ENCODE measurements around the gene CC2D1B. TPM values are rescaled to one million over a fixed set of nuclear protein-coding genes. Genes with fewer than 3 reads are reported as not detected.

Gene CC2D1B
- total RNA-seq, 1 donor from 2014 or later = 45.4 TPM

DNA sequence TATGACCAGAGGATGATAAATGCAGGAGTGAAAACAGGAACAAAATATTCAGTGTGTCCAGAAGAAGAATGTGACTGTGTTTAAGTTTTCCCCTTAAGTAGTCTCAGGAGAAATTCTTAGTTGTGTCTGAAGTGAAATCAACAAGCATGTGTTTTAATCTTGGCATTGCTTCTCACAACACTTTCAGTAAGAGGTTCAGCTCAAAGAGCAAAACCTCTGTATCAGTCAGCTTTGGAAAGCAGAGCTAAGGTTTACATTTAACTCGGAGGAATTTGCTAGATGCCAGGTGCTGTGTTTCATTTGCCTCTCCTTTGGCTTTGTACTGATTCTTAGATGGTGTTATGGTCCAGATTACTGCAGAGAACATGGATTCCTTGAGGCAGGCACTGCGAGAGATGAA is 28.6 kb downstream of the CC2D1B start:
- TF ChIP-seq, protein P1, sequence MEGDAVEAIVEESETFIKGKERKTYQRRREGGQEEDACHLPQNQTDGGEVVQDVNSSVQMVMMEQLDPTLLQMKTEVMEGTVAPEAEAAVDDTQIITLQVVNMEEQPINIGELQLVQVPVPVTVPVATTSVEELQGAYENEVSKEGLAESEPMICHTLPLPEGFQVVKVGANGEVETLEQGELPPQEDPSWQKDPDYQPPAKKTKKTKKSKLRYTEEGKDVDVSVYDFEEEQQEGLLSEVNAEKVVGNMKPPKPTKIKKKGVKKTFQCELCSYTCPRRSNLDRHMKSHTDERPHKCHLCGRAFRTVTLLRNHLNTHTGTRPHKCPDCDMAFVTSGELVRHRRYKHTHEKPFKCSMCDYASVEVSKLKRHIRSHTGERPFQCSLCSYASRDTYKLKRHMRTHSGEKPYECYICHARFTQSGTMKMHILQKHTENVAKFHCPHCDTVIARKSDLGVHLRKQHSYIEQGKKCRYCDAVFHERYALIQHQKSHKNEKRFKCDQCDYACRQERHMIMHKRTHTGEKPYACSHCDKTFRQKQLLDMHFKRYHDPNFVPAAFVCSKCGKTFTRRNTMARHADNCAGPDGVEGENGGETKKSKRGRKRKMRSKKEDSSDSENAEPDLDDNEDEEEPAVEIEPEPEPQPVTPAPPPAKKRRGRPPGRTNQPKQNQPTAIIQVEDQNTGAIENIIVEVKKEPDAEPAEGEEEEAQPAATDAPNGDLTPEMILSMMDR (IDR thresholded peaks at IDR 0.05) = no peak
- no peak overlapping the region for H3K27ac ChIP-seq
- no peak for DNase-seq (ENCODE audit: low spot score in 2 of 2)
- H3K9me3 ChIP-seq = no peaks in the 10 kb centered on the region
- H3K4me1 ChIP-seq = no peaks in the 10 kb centered on the region
- peaks cover 9 to 67% of the 10 kb centered on the region in 2 donors for H3K36me3 ChIP-seq
- H3K27me3 ChIP-seq = no peaks in the 10 kb centered on the region
- no peak overlapping the region for H3K4me3 ChIP-seq
- intact Hi-C loops (cut with DNase I) = no loop called here

DNA sequence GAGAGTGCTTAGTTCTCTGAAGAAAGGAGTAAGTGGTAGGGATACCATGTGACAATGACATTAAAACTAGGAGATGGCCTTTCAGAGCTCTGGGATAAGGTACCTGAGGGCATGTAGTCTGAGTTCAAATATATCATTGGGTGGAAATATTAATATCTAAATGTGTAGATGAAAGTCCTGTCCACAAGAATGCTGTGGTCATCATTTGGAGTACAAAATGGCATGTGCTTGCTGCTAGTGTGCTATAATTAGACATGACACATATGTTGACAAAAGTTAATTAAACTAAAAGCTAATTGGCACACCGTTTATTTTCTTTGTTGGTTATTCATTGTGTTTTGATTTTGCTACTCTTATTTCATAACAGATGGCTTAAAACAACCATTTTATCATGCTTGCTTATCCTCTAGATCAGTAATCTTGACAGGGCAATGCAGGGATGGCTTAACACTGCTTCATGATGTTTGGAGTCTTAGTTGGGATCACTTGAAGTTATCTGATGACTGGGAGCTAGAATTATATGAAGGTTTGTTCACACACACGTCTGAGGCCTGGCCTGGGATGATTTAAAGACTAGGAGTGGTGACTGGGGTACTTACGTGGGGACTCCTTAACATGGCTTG is 31.0 kb downstream of the CC2D1B start:
- H3K9me3 ChIP-seq = no peaks in the 10 kb centered on the region
- intact Hi-C loops (cut with DNase I) = no loop called here
- H3K36me3 ChIP-seq = peaks cover 4 to 56% of the 10 kb centered on the region in 2 donors
- H3K4me3 ChIP-seq = no peak overlapping the region
- no peak for DNase-seq (ENCODE audit: low spot score in 2 of 2)
- H3K27me3 ChIP-seq = no peaks in the 10 kb centered on the region
- no peaks in the 10 kb centered on the region for H3K4me1 ChIP-seq
- TF ChIP-seq, protein P1 (IDR thresholded peaks at IDR 0.05) = no peak
- no peak overlapping the region for H3K27ac ChIP-seq

DNA sequence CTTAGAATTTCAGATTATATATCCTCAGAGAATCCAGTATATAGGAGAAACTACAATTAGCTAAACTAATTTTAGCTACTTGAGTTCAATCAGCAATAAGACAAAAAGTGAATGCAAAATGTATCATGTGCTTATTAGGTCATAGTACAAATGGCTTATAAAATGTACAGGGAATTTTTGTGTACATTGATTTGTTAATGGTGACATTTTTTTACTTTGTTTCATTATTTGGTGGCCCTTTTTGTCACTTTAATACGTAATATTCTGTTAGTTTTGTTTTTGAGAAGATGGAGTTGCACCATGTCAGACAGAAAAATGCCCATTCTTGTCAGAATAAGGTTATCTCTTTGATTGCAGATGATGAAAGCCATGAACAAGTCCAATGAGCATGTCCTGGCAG is 33.6 kb downstream of the CC2D1B start:
- no peaks in the 10 kb centered on the region for H3K4me1 ChIP-seq
- DNase-seq (ENCODE audit: low spot score in 2 of 2) = no peak
- peaks cover 0 to 34% of the 10 kb centered on the region in 2 donors for H3K36me3 ChIP-seq
- no peaks in the 10 kb centered on the region for H3K27me3 ChIP-seq
- H3K9me3 ChIP-seq = no peaks in the 10 kb centered on the region
- H3K4me3 ChIP-seq = no peak overlapping the region
- TF ChIP-seq, protein P1 (IDR thresholded peaks at IDR 0.05) = no peak
- intact Hi-C loops (cut with DNase I) = no loop called here
- no peak overlapping the region for H3K27ac ChIP-seq

DNA sequence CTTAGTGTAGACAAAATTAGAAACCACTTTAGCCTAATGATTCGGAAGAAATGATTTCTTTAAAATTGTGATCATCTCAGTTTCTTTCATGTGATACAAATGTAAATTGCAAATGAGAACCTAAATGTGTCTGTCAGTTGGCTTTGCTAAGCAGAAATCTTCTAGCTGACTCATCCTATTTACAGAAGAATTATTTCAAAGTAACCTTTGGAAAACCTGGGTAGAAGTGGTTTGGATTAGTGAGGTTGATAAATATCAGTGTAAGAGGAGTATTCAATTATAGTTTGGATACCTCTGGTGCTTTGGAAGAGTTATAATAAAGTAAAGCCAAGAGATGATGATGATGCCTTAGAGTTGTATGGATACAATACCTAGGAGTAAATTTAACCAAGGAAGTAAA is 37.4 kb downstream of the CC2D1B start:
- Histone ChIP-seq H3K4me1 (no peaks in the 10 kb centered on the region), H3K36me3 (peaks cover 0 to 3% of the 10 kb centered on the region in 2 donors), H3K4me3 (no peak overlapping the region), H3K9me3 (no peaks in the 10 kb centered on the region), H3K27me3 (no peaks in the 10 kb centered on the region), H3K27ac (no peak overlapping the region)
- TF ChIP-seq, protein P1 (IDR thresholded peaks at IDR 0.05) = no peak
- intact Hi-C loops (cut with DNase I) = no loop called here
- no peak for DNase-seq (ENCODE audit: low spot score in 2 of 2)

DNA sequence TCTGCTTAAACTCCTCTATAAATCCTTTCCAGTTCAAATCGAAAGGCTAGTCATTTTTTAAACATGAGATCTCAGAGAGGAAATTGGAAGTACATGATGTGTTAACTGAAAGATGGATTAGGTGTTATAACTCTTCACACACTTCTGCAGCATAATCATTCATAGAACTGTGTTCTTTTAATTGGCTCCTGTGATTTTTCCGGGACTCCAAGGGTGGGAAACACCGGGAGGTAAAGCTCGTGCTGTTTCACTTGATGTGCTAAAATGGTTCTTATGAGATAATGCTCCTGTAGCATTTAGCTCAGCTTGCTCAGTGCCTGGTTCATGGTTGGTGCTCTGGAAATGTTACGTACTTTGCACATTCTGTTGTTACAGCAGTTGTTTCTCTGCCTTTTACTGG is 40.2 kb downstream of the CC2D1B start:
- Histone ChIP-seq H3K9me3 (no peaks in the 10 kb centered on the region), H3K27me3 (no peaks in the 10 kb centered on the region), H3K4me3 (no peak overlapping the region), H3K4me1 (no peaks in the 10 kb centered on the region), H3K27ac (no peak overlapping the region), H3K36me3 (no peaks in the 10 kb centered on the region)
- TF ChIP-seq, protein P1 (IDR thresholded peaks at IDR 0.05) = no peak
- intact Hi-C loops (cut with DNase I) = no loop called here
- DNase-seq (ENCODE audit: low spot score in 2 of 2) = no peak

DNA sequence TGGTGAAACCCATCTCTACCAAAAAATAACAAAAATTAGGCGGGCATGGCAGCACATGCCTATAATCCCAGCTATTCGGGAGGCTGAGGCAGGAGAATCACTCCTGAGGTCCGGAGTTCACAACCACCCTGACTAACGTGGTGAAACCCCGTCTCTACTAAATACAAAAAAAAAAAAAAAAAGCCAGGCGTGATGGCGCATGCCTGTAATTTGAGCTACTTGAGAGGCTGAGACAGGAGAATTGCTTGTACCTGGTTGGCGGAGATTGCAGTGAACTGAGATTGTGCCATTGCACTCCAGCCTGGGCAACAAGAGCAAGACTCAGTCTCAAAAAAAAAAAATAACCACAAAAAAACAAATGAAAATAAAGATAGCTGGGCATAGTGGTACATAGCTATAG is 42.3 kb downstream of the CC2D1B start:
- Histone ChIP-seq H3K36me3 (no peaks in the 10 kb centered on the region), H3K27me3 (no peaks in the 10 kb centered on the region), H3K9me3 (no peaks in the 10 kb centered on the region), H3K27ac (no peak overlapping the region), H3K4me1 (no peaks in the 10 kb centered on the region), H3K4me3 (no peak overlapping the region)
- intact Hi-C loops (cut with DNase I) = no loop called here
- TF ChIP-seq, protein P1 (IDR thresholded peaks at IDR 0.05) = no peak
- DNase-seq (ENCODE audit: low spot score in 2 of 2) = no peak

Data from ascending aorta (tissue), 2 donors.